GM19467 (cell line): ENCODE results near the gene MAPK1.
"Not testable (repeated sequence)": the region's sequence is repeated elsewhere in the genome, so short reads cannot be mapped to it uniquely, and the experiment has no call there.

ENCODE experiments used
- ATAC-seq: cut with Tn5 transposase; IDR thresholded peaks from one replicate; pipeline ENCODE4 v1.9.1; 2021; ENCODE audit warnings: mild to moderate bottlenecking, moderate library complexity; ENCODE audit not compliant: unreplicated experiment

The MAPK1 gene

DNA sequence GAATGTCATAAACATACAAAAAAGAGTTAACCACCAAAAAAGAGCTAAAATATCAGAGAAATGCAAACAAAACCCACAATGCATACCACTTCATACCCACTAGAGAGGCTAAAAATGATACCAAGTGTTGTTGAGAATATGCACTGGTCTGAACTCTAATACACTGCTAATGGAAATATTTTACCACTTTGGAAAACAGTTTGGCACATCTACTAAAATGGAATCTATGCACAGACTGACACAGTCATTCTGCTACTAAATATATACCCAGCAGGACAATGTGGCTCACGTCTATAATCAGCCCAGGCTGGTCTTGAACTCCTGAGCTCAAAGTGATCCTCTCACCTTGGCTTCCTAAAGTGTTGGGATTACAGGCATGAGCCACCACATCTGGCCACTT lies 18.0 kb downstream of the MAPK1 start:
- no peak for ATAC-seq

DNA sequence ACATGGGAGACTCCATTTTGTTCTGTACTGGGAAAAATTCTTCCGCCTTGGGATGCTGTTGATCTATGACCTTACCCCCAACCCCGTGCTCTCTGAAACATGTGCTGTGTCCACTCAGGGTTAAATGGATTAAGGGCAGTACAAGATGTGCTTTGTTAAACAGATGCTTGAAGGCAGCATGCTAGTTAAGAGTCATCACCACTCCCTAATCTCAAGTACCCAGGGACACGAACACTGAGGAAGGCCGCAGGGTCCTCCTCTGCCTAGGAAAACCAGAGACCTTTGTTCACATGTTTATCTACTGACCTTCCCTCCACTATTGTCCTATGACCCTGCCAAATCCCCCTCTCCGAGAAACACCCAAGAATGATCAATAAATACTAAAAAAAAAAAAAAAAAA lies 19.4 kb downstream of the MAPK1 start:
- not testable (repeated sequence) for ATAC-seq

DNA sequence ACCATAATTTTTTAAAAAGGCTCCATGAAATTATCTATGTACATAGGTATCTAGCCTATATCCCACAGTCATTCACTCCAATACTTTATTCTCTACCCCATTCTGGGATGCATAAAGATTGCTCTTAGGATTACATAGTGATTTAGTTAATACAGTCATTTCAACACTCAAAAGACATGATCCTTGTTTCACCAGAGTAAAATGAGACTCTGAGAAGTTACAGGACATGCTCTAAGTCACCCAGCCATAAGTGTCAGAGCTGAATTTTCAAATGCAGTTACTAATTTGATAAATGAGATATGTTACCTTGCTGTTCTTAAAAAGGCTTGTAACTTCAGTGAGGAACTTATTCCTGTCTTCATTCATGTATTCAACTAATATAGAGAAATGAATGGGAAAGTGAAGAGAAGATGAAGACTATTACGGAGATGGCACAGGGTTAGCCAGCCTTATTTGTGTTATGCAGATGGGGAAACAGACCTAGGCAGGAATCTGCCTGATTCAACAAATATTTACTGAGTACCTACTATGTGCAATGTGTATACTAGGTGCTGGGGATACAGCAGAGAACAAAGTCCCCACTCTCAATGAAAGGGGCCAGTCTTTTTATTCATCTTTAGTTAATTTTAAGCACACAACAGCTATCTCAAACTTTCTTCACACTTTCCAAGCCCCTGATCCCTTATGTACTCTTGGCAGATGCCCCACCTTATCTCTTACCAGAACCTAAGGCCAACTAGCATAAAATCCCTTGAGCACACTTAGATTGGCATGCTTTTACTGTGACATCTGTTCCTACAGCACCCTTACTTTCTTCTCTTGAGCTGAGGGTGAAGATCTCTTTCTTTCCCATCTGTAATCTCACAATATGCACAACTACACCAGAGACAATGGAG lies 21.6 kb downstream of the MAPK1 start:
- no peak for ATAC-seq

DNA sequence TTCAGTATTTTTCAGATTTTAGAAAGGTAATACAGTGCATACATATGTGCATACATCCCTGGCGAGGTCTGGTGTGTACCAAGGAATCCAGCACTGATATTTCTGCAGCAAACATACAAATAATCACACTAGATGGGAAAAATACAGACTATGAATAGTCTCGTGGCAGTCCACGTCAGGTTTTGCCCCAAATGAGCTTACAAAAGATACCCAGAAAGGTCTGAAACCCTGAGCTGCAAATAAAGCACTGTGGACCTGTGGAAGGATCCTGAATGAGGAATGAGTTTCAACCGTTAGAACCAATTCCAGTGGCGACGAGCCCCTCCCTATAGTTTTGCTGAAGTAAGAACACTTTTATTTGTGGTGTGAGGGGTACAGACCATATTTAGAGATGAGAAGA lies 24.5 kb downstream of the MAPK1 start:
- ATAC-seq: no peak

DNA sequence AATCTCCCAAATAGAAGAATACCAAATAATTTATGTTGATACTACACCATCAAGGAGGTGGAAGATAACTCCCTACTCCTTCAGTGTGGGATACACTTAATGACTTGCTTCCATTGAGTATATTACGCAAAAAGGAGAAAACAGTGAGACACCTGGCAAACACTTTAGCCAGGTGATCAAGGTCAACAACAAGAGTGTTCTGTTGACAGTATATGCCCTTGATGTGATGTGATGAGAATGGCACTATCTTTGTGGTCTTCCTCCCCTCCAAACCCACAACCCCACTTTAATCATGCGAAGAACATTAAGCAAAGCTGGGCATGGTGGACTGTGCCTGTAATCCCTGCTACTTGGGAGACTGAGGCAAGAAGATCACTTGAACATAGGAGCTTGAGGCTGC lies 26.0 kb downstream of the MAPK1 start:
- ATAC-seq: no peak

DNA sequence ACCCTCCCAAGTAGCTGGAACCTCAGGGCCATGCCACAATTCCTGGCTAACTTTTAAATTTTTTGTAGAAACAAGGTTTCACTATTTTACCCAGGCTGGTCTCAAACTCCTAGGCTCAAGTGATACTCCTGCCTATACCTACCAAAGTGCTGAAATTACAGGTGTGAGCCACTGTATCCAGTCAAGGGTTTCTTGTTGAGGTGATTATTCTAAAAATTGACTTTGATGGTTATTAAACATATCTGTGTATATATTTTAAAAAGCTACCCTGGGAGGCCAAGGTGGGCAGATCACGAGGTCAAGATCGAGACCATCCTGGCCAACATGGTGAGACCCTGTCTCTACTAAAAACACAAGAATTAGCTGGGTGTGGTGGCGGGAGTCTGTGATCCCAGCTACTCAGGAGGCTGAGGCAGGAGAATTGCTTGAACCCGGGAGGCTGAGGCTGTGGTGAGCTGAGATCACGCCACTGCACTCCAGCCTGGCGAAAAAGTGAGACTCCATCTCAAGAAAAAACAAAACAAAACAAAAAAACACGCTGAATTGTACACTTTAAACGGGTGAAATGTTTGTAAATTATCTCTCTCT lies 27.1 kb downstream of the MAPK1 start:
- no peak for ATAC-seq

DNA sequence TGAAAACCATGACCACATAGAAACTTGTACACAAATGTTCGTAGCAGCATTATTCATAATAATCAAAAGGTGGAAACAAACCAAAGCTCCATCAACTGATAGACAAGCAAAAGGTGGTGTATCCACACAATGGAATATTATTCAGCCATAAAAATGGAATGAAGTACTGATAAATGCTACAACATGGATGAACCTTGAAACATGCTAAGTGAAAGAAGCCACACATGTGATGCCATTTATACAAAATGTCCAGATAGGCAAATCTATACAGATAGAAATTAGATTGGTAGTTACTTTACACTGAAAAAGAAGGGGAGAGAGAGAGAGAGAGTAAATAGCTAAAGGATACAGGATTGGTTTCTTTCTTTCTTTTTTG lies 27.7 kb downstream of the MAPK1 start:
- ATAC-seq: no peak

DNA sequence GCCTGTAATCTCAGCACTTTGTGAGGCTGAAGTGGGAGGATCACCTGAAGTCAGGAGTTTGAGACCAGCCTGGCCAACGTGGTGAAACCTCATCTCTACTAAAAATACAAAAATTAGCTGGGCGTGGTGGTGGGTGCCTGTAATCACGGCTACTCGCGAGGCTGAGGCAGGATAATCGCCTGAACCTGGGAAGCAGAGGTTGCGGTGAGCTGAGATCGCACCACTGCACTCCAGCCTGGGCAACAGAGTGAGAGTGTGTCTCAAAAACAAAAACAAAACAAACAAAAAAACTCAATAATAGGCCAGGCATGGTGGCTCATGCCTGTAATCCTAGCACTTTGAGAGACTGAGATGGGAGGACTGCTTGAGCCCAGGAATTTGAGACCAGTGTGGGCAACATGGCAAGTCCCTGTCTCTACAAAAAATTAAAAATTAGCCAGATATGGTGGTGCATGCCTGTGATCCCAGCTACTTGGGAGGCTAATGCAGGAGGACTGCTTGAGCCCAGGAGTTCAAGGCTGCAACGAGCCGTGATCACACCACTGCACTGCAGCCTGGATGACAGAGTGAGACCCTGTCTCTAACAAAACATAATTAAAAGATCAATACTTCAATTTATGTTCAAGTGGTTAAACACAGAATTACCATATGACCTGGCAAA lies 28.2 kb downstream of the MAPK1 start:
- not testable (repeated sequence) for ATAC-seq

DNA sequence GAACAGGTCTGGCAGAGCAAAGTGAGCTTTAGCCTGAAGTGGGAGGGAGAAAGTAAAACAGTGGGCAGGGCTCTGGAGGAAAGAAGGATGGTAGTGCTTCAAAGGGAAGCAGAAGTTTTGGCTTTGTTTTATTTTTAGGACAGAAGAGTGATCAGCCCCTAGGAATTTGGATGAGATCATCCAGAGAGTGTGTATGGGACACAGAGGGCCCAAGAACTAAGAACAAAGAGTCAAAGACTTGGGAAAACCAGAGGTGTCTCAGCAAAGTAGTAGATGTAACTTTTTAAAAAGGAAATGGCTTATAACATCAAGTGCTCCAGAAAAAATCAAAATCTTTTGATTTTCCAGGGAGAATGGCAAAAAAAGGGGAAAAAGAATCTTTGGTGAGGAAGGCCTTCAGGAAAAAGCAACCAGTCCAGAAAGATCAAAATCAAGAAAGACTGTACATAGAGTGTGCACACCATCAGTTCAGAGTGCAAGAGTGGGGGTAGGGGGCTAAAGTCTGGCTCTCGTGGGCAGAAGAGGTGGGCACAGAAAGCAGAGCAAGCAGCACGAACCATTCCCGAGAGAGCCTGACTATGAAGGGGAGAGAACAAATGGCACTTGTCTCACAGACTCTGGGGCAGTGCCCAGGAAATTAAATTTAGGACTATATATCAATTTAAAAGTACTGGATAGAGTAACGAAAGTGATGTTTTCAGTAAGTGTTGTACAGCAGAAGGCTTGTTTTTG lies 30.0 kb downstream of the MAPK1 start:
- ATAC-seq: no peak

DNA sequence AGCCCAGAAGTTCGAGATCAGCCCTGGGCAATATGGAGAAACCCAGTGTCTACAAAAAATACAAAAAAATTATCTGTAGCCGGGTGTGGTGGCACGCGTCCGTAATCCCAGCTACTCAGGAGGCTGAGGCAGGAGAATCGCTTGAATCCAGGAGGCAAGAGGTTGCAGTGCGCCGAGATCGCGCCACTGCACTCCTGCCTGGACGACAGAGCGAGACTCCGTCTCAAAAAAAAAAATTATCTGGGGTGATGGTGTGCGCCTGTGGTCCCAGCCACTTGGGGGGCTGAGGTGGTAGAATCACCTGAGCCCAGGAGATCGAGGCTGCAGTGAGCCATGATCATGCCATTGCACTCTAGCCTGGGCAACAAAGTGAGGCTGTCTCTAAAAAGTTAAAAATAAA lies 31.0 kb downstream of the MAPK1 start:
- not testable (repeated sequence) for ATAC-seq

DNA sequence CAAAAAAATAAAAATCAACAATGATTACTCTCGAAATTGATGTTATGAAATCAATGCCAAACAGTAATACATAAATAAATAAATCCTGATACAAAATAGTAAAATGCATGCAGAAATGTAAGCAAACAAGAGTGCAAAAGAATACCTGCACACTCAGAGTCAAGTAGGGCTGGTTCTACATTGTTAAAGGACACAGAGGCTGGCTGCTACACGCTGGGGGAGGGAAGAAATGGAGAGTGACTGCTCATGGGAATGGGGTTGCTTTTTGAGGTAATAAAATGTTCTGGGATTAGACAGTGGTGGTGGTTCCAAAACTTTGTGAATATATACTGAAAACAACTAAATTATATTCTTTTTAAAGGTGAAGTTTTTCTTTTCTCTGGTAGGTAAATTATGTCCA lies 32.1 kb downstream of the MAPK1 start:
- no peak for ATAC-seq

DNA sequence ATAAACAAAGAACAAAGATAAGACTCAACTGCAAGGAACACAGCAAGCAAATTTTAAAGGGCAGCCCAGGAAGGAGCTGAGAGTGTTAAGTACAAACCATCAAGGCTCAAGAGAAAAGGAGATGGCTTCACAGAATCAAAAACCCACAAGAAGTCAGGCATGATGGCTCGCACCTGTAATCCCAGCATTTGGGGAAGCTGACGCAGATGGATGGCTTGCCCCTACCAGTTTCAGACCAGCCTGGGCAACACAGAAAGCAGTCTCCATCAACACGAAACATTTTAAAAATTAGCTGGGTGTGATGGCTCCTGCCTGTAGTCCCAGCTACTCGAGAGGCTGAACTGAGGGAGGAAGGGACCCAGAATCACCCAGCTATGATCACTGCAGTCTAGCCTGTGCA lies 32.6 kb downstream of the MAPK1 start:
- no peak for ATAC-seq

DNA sequence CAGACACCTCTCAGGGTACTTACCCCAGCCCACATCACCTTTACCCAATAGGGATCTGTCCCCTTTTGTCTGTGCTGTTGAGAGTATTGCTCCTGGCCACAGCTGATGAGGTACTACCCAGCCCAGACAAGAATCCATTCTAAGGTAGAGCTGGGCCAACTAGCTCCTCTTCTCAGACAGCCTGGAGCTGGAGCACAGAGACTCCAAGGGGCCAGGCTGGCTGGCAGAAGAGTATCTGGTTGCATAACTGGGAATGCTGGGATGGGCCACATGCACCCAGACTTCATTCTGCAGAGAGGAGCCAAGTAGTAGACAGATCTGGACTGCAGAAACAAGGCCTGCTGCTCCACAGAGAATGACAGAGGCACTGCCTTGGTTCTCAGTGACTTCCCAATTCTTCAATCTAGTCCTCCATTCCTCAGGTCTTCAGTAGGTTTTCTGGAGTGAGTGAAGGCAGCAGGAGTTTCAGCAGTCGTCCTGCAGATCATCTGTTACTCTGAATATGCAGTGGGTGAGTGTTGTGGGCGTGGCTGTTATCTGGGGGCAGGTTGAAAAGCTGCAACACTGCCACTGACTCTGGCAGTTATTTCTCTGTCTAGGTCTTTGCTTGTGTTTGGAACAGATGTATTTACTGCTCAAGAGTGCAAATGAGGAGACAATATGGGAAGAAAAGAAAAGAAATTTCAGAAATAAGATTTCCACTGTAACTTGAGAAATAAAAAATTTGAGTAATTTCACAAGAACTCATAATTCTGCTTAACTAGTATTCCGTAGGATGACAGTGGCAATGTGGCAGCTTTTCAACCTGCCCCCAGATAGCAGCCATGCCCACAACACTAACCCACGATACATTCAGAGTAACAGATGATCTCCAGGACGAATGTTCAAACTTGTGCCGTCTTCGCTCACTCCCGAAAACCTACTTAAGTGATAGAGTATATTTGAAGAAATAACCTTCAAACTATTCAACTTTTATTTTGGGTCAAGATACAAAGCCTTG lies 34.9 kb downstream of the MAPK1 start:
- no peak for ATAC-seq

DNA sequence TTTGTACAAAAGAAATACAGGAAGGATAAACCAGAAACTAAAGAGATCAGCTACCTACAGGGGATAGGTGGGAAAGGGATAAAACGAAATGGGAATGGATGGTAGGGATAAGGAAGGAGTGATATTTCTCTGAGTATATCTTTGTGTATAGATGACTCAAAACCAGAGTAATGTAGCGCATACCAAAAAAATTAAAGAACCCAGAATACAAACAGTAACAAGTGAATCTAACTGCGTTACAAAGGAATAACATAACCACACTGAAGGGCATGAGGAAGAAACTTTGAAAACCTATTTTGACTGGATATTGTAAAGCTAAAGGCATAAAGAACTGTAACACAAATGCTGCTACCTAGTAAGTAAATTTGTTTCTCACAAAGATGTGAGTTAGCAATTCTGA lies 37.9 kb downstream of the MAPK1 start:
- ATAC-seq: no peak

DNA sequence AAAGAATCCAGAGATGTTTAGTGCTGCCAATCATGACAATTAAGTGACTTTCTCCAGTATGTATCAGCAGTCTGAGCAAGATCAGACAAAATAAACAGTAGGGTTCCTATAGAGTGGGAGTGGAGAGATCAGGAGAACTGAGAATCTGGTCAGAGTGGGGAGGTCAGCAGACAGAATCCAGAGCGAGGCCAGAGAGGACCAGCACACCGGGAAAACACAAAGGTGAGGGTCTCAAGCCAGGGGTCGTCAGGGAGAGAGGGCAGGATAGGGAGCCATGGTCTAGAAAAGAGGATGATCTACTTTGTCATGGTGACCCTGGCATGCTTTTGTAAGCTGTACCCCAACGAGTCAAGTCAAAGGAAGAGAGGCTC lies 39.2 kb downstream of the MAPK1 start:
- no peak for ATAC-seq

DNA sequence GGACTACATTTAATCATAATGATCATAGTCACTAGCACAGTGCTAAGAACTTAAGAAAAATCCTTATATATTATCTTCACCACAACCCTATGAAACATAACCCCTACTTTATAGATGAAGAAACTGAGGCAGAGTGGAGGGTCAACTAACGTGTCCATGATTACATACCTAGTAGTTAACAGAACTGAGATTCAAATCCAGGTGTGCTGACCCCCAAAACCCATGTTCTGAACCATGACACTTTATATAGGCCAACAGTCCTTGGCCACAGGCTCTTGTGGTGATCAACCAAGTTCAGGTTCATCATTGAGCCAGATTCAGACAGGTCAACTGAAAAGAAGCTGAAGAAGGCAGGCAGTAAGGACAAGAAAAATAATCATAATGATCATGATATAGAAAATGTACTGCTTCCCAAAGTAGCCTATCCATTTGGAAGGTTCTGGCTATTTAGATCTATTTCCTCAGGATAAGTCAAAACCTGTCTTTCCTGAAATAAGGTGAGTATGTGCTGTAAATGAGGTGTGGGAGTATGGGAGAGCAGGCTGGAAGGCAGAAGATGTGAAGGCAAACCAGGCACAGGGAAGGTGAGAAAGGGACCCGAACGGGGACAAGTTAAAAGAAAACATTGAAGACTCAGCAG lies 39.7 kb downstream of the MAPK1 start:
- no peak for ATAC-seq

DNA sequence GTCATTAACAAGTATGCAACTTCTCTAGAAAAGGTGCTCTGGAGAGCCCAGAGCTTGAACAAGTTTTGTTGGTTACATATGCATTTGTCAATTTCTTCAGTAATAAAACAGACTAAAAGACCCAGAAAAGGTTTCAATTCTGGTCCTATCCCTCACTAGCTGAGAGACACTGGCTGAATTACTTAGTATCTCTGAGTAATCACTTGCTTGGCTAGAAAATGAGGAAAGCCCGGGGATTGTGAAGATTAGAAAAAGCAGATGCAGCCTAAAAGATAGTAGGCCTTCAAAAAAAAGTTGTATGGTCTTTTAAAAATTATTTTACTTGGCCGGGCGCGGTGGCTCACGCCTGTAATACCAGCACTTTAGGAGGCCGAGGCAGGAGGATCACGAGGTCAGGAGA lies 41.2 kb downstream of the MAPK1 start:
- no peak for ATAC-seq

DNA sequence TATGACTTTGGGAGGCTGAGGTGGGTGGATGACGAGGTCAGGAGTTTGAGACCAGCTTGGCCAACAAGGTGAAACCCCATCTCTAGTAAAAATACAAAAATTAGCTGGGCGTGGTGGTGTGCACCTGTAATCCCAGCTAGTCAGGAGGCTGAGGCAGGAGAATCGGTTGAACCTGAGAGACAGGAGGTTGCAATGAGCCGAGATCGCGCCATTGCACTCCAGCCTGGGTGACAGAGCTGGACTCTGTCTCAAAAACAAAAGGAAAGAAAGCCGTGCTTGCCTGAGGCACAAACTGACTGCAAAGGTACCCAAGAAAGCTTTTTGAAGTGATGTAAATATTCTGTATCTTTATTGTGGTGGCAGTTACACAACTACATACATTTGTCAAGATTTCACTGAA lies 42.5 kb downstream of the MAPK1 start:
- not testable (repeated sequence) for ATAC-seq

DNA sequence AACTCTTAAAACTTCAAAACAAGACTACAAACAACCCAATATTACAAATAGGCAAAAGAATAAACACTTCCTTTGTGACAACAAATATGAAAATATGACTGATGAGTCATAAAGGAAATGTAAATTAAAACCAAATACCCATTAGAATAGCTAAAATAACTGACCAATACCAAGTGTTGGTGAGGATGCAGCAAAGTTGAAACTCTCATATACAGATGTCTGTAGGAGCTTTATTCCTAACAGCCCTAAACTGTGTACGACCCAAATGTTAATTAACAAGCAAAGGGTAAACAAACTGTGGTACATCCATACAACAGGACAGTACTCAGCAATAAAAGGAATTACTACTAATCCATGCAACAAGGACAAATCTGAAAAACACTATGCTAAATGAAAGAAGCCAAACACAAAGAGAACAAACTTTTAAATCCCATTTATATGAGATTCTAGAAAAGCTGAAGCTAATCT lies 43.0 kb downstream of the MAPK1 start:
- no peak for ATAC-seq
